Brain pericyte (primary cell): ENCODE data around the gene YAE1.
"Not testable (repeated sequence)": the region's sequence is repeated elsewhere in the genome, so short reads cannot be mapped to it uniquely, and the experiment has no call there.

Experiments
- DNase-seq: peaks from one replicate; pipeline ENCODE4 v3.0.0-alpha.2; 2012; ENCODE audit warnings: low read depth, low spot score

The YAE1 gene, protein sequence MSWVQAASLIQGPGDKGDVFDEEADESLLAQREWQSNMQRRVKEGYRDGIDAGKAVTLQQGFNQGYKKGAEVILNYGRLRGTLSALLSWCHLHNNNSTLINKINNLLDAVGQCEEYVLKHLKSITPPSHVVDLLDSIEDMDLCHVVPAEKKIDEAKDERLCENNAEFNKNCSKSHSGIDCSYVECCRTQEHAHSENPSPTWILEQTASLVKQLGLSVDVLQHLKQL

DNA sequence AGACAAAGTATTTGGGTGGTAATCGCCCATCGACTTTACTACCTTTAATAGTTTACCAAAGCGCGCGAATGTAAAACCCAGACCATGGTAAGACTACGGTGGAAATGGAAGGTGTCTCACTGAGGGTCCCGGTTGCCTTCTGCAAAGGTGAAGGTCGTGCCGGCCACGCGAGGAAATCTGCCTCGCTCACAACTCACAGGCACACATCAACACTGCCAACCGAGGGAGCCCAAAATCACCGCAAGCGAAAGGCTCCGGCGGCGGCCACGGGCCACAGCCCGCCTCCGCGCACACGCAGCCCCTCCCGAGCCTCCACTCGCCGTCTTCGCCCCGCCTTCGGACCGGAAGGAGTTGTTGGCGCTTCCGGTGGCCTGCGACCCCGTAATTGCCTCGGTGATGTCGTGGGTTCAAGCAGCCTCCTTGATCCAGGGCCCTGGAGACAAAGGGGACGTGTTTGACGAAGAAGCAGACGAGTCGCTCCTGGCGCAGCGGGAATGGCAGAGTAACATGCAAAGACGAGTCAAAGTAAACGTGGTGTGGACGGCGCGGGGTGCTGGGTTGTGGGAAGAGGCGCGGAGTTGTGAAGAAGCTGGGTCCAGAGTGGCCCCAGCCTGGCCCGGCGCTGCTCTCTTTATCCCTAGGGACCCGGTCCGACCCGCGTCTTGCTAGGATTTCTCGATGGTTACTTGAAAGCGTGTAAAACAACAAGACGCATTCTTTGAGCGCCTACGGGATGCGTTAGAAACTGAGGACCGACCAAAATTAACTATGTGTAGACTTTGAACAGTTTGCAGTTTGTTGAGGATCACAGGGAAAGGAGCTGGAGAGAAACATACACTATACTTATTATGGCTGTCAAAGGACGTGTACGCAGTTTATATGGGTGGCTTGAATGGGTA, at the start of gene YAE1:
Gene YAE1, plus strand, starts transcription at position 382 of the 899 bp plus-strand sequence. Its CDS starts 15 bp downstream, at position 397.
- DNase-seq = peak; percentile 24

DNA sequence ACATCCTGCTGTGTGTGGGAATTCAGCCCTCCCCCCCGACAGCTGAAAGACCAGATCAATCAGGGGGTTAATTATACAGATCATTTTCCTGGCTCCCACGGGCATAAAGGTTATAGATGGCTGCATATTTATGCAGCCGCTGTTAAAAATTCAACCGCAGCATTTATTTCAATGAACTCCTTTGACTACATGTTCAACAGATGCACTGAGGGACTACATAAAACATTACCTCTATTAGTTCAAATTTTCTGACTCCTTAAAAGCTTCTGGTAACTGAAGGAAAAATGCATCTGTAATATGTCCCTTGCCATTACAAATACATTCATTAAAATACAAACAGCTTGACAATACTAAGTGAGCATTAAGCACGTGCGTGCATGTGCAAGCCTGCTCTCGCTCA, 49.7 kb upstream of the YAE1 start:
- no peak for DNase-seq

DNA sequence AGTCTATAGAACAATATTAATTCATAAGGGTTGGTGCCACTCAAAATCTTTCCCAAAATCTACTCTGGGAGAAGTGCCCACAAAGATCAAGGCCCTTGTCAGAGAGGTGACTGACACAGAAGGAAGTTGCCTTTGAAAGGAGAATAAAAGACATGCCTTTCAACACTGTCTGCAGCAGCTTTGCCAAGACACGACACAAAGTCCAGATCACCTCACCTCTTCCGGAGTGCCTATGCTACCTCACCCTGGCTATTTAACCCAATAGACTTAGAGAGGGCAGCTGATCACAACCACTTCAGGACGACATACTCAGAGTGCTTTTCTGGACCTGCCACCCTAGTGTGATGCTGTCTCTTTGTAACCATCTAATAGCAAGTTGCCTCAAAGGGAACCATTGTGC, 49.0 kb upstream of the YAE1 start:
- no peak for DNase-seq

DNA sequence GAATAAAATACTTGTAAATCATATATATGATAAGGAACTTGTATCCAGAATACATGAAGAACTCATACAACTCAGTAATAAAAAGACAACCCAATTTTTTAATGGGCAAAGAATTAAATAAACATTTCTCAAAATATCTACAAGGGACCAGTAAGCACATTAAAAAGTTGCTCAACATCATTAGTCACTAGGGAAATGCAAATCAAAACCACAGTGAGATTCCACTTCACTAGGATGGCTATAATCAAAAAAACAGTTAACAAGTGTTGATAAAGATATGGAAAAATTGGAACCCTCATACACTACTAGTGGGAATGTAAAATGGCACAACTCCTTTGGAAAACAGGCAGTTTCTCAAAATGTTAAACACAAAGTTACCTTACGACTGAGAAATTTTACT, 40.3 kb upstream of the YAE1 start:
- DNase-seq = no peak

DNA sequence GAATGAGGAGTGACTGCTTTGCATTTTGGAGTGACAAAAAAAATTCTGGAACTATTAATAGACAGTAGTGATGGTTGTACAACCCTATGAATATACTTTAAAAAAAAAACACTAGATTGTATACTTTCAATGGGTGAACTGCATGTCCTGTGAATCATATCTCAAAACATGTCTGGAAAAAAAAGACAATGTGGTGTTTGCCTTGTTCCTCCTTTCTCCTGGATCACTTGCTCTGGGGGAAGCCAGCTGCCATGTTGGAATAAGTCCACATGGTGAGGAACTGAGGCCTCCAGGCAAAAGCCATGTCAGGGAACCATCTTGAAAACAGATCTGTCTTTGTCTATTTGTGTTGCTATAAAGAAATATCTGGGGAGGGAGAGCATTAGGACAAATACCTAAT, 39.5 kb upstream of the YAE1 start:
- DNase-seq = no peak

DNA sequence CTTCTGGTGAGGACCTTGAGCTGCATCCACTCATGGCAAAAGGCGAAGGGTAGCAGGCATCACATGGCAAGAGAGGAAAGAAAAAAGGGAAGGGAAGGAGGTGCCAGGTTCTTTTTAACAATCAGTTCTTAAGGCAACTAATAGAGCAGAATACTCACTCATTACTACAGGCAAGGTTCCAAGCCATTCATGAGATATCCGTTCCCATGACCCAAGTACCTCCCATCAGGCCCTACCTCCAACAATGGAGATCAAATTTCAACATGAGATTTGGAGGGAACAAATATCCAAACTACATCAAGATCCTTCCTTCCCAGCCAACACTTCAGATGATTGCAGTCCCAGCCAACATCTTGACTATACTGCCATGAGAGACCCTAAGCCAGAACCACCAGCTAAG, 38.9 kb upstream of the YAE1 start:
- no peak for DNase-seq

DNA sequence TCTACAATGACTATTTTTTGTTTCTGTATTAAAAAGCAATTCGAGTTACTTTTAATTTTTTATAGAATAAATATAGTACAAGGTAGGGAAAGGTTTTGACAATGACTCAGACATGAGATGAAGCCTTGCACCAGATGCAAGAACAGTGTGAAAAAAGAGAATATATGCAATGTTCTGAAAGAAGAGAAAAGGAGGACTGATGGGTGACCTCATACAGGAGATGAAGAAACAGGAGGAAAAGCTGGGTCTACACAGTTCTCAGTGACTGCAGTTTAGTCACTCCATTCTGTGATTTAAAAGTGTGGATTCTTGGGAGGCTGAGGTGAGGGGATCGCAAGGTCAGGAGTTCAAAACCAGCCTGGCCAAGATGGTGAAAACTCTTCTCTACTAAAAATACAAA, 38.3 kb upstream of the YAE1 start:
- no peak for DNase-seq

DNA sequence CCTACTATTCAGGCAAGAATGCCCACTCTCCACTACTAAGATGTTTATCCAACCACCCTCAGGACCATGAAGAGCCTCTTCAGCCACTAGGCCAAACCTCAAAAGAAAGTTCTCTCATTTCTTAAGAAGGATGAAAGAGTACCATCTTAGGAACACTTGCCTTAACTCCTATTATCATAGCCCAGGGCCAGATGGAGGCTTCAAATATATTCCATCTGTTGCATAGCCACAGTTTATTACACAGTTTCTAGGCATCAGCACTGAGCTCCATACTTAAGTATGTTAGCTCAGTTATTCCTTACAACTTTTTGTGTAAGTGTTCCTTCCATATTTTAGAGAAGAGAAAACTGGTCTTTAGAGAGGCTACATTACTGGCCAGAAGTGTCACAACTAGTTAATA, 37.4 kb upstream of the YAE1 start:
- no peak for DNase-seq

DNA sequence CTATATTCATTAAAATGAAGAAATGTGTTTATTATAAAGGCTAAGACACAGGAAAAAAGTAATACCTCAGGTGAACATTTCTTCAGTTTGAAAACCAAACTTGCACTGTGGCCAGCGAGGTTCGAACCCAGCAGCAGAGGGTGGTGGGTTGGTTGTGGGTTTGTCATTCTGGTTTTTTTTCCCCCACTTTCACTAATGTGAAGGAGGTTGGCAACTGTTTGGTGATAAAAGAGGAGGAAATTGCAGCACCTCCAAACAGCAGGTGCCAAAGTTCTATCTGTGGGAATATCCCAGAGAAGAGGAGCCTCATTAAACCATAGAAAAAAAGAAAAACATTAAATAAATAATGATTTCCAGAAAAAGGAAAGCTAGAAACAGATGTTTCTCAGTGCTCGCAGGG, 36.6 kb upstream of the YAE1 start:
- DNase-seq = no peak

DNA sequence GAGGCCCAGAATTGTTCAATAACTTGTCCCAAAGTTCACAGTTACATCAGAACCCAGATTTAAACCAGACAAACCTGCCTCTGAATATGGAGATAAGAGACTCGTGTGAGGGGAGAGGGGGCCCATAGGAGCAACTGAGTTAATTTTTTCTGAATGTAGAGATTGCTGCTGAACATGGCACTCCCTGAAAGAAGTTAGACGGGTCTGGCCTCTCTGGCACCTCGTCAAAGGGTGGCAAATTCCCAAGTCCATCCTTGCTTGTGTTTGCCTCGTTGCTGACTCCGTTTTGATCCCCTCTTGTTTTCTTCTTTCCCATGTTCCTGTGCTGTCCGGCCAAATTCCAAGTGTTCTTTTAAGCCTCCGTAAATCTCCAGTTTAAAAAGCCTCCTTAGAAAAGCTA, 35.2 kb upstream of the YAE1 start:
- DNase-seq = no peak

DNA sequence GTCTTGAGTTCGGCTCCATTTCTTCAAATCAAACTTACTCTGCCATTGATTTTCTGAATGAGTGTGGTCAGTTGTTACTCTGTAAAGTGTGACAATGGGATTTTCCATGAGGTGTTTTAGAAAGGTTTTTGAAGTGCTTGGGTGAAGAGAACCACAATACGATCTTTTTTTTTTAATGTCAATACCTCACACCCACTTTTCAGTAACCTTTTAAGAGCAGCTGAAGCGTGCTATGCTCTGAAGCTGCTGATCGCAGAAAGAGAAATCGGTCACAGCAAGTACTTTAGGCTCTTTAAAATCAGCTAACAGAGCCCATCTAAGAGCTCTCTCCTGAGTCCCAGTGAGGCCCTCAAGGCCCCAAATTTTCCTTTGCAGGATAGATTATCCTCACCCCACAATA, 34.4 kb upstream of the YAE1 start:
- DNase-seq = no peak

DNA sequence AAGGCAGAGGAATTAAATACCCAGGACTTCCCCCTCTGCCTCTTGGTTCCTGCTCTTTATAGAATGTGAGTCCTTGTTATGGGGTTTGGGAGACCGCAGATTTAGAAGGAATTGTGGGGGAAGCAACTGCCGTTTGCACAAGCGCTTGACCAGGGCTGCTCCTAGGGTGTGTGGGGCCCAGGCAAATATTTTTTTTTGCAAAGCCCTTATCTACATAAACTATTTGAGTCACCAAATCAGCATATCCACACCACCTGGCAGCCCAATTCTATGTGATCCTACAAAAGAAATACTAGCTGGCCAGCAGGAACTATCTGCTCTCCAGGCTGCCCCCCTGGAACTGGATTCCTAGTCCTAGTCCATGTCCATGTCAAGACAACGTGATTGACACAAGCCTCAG, 33.4 kb upstream of the YAE1 start:
- DNase-seq = no peak

DNA sequence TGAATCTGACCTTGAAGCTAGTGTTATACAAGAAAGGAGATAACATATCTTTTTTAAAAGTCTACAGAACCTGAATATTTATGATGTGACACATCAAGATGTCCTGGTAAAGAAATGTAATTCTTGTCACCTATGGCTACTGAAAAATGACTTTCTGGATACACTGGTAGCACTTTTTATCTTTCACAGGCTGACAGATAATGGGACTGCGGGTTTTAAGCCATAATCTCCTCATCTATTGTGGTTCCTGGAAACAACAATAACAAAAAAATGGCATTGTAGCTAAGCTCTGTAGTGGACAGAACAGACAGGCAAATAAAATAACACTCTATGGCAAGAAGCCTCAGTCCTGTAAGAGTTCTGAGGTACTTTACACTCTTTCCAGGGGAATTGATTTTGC, 31.6 kb upstream of the YAE1 start:
- DNase-seq = no peak

DNA sequence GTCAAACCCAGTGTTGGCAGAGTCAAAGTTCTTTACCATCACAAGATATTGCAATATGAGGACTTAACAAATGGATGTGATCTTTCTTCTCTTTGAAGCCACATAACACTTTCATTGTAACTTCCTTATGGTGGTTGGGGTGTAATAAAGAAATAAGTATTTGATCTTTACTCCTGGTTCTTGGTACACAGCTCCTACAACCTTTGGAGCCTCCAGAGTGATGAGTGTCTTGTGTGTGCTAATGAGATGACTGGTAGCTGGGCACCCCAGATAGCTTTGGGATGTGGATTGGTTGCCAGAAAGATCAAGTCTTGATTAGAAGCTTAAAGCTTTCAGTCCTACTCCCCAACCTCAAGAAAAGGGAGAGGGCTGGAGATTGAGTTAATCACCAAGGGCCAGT, 31.1 kb upstream of the YAE1 start:
- DNase-seq = no peak

DNA sequence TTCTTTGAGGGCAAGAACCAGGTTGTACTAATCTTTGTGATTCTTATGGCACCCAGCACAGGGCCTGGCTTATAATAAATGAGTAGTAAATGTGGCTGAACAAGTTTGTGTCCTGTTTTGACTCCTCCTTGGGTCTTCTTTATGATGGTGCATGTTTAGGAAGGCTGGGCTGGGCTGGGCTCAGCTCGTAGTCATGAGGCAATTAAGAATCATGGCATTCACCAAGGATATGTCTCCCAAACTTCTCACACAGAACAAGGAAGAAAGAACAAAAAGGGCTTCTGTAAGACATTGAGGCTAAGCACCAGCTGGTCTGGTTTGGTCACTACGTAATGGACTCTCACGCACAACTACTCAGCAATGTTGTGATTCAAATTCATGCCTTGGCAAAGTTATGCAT, 30.5 kb upstream of the YAE1 start:
- DNase-seq = no peak

DNA sequence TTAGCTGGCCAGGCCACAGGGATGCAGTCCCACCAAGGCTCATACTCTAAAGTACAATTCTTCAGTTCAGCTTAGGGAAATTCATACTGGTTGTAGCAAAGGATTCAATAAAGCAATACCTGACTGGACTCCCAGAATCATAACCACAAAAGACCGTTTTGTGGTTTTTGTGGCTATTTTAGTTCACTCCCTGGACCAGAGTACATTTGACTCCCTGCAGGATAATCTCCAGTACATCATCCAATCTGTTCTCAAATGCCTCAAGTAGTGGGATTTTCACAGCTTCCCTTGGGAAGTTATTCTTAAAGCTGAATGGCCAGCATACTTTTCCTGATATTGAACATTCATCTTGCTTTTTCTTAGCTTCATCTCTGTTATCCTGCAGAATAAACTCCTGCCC, 29.3 kb upstream of the YAE1 start:
- no peak for DNase-seq

DNA sequence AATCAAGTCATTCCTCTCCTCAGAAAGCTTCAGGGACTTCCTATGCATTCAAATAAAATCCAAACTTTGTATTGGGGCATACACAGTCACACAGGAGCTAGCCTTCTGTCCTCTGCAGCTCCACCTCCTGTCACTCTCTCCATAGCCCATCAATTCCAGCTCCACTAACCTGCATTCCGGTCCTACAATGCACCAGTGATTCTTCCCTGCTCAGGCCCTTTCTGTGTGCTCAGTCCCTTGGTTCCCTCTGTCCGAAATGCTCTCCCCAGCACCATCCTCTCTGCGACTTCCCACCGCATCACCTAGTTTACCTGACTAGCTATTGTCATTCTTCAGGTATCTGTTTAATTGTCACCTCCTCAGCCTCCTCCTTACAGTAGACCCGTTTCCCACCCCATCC, 26.4 kb upstream of the YAE1 start:
- no peak for DNase-seq

DNA sequence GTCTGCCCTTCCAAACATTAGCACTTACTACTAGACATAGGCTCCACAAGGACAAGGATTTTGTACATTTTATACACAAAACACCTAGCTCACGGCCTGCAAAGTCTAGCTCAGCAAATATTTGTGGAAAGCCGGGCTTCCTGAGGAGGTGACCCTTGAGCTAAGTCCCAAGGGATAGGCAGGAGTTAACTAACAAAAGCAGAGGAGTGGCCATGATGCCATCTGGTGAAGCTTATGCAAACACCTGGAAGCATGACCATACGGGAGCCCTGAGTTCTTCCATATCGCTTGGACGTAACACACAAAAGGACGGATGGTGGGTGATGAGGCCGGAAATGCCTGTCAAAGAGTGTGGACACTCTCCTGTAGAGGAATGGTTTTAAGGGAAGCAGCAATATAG, 25.9 kb upstream of the YAE1 start:
- no peak for DNase-seq

DNA sequence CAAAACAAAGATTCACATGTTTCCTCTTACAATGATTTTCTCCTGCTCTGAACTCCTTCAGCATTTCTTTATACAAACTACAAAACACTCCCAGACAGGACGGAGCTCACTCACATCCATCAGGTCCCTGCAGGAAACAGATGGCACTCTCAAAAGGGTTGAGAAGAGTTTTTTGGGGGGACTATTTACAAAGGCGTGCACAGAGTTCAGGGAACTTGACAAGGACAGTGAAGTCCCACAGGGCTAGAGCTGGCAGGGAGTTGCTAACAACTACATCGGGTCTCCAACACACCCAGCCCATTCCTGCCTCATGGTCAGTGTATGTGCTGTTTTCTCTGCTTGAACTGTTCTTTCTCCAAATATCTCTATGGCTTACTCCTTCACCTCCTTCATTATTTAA, 24.7 kb upstream of the YAE1 start:
- no peak for DNase-seq

DNA sequence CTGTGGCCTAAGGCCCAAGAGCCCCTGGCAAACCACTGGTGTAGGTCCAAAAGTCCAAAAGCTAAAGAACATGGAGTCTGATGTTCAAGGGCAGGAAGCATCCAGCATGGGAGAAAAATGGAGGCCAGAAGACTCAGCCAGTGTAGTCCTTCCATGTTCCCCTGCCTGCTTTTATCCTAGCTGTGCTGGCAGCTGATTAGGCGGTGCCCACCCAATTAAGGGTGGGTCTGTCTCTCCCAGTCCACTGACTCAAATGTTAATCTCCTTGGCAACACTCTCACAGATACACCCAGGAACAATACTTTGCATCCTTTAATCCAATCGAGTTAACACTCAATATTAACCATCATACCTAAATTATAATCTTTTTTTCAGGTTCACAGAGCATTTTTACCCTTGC, 21.4 kb upstream of the YAE1 start:
- not testable (repeated sequence) for DNase-seq

DNA sequence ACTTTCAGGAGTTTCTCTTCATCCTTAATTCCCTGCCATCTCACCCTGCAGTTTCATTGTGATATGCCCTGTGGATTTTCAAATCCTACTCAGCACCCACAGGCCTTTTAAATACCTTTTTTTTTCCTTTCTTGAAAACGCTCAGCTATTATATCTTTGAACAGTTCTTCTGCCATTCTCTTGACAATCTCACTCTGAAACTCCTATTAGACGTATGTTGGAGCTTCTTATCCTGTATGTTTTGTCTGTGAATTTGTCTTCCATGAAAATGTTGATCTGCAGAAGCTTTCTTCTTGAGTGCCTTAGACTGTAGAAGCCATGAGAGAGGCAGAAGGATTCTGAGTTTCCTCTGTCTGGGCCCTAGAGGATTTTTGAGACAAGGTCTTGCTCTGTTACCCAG, 18.9 kb upstream of the YAE1 start:
- DNase-seq = no peak

DNA sequence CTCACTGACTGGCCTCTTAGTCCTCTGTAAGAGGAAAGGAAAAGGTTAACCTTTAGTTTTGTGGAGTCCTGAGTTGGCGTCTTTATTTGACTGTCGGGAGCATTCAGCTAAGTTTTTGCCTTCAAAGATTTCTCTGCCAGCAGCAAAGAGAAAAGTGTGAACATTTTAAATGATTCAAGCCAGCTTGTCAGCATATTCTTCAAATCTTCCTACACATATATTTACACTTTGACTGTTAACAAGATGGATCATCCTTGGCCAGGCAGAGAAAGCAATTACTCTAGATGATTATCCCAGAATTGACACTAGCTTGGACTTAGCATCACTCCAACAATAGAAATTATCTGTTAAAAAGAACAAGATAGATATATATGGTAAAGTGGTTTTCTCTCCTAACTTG, 15.8 kb upstream of the YAE1 start:
- no peak for DNase-seq

DNA sequence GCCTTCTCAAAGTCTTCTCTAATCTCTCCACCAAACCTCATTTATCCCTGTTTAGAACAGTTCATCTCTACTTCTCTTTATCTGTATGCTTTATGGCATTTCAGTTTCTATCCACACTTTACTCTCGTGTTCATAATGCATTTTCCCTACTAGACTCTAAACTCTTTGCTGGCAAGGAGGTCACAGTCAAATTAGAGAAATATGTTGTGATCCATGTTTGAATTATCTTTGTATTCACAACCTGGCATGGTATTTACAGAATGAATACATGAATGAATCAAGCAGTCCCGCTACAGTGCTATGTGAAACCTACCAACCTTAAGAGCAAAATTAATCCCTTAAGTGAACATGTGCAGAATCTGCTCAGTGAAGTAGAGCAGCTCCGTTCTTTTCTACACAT, 12.8 kb upstream of the YAE1 start:
- no peak for DNase-seq
